HCT116 (cell line): ENCODE measurements around the gene ZNF276.

Experiments
- CTCF ChIP-seq, 3 experiments: fragments of 200-600 bp in 1 of 3; sonication (generic) in 1 of 3; IDR thresholded peaks in 2 of 3; conservative IDR thresholded peaks in 1 of 3; 2 replicates each; pipeline ENCODE4 v1.5.1; 2012 to 2017; ENCODE audit warnings: low read depth in 2 of 3, low read length in 2 of 3, antibody characterized with exemption in 1 of 3, borderline replicate concordance in 1 of 3, control low read depth in 1 of 3, mild to moderate bottlenecking in 1 of 3, mixed read lengths in 1 of 3, mixed run types in 1 of 3, moderate library complexity in 1 of 3; ENCODE audit not compliant: insufficient read depth in 1 of 3
- EZH2phosphoT487 ChIP-seq: fragments of 200-600 bp; IDR thresholded peaks from 2 replicates; pipeline ENCODE4 v1.6.1; 2018; ENCODE audit warnings: antibody characterized with exemption, borderline replicate concordance
- JUND ChIP-seq: IDR thresholded peaks from 2 replicates; pipeline ENCODE4 v1.6.1; 2012
- POLR2A ChIP-seq: IDR thresholded peaks from 2 replicates; pipeline ENCODE4 v1.7.0; 2011; ENCODE audit warnings: borderline replicate concordance; ENCODE audit not compliant: insufficient read depth, insufficient read length; ENCODE audit errors: extremely low read depth
- RAD21 ChIP-seq: IDR thresholded peaks from 2 replicates; pipeline ENCODE4 v1.6.1; 2012; ENCODE audit warnings: low read depth, mild to moderate bottlenecking
- REST ChIP-seq: IDR thresholded peaks from 2 replicates; pipeline ENCODE4 v1.6.1; 2012; ENCODE audit warnings: low read depth
- SP1 ChIP-seq: IDR thresholded peaks from 2 replicates; pipeline ENCODE4 v1.6.1; 2012; ENCODE audit warnings: low read depth

GRCh38 chr16:89779909-89780305 lies 58.6 kb downstream of the ZNF276 start:
- TF ChIP-seq EZH2phosphoT487 (no peak), POLR2A (no peak), REST (no peak), RAD21 (no peak), JUND (no peak), CTCF (IDR thresholded peaks at IDR 0.05 in 2 of 3, conservative IDR thresholded peaks at IDR 0.05 in 1 of 3; ENCODE audit: borderline replicate concordance in 1 of 3, insufficient read depth in 1 of 3, low read depth in 2 of 3, low read length in 2 of 3) (no peak), SP1 (no peak)
